HCT116 (cell line): ENCODE measurements around the gene CPA5. TPM values are rescaled to one million over a fixed set of nuclear protein-coding genes. Genes with fewer than 3 reads are reported as not detected.

ENCODE experiments used
- ATAC-seq: fragments of 200-7000 bp; cut with Tn5 transposase; 2 replicates; pipeline ENCODE4 v1.9.1; 2020; ENCODE audit warnings: mild to moderate bottlenecking, moderate library complexity
- BruUV-seq: library from RNA; stranded (reverse); fragments of 400-500 nt; replicated peaks from 2 replicates; lab custom pipeline; 2021; lab: Mats Ljungman, UMichigan
- CTCF ChIA-PET: fragments of 300-600 bp; sonication (Branson Sonifier 250); formaldehyde crosslinking; loops from one replicate; lab custom pipeline; 2021; ENCODE audit warnings: antibody characterized with exemption; lab: Charles Lee
- POLR2A ChIA-PET: fragments of 300-600, 350-600 bp; sonication (Branson Sonifier 250); formaldehyde crosslinking; loops from one replicate; lab custom pipeline; 2021; ENCODE audit warnings: antibody characterized with exemption; lab: Charles Lee
- RAD21 ChIA-PET, 2 experiments: fragments of 300-600 bp; sonication (Branson Sonifier 250); formaldehyde crosslinking; loops; one replicate each; lab custom pipeline; 2023; ENCODE audit warnings: low total read pairs in 2 of 2; ENCODE audit not compliant: uncharacterized antibody in 2 of 2, unreplicated experiment in 2 of 2, low non-redundant PET in 1 of 2; lab: Charles Lee
- DNase-seq: peaks from one replicate; pipeline ENCODE4 v3.0.0-alpha.2; 2010; ENCODE audit warnings: low read depth, low spot score
- H2AFZ ChIP-seq: fragments of 200-600 bp; shearing (Covaris generic), sonication (generic); 2 replicates; pipeline ENCODE4 v1.6.1; 2017; ENCODE audit warnings: low read depth, mixed run types, mixed read lengths, antibody characterized with exemption, low read length; ENCODE audit not compliant: poor library complexity, severe bottlenecking
- H3K27ac ChIP-seq: 2 replicates; pipeline ENCODE4 v1.5.1; 2012; ENCODE audit warnings: low read depth, low read length
- H3K27me3 ChIP-seq: fragments of 200-600 bp; sonication (generic); 2 replicates; pipeline ENCODE4 v1.6.1; 2016; ENCODE audit warnings: mixed run types, low read length, mixed read lengths; ENCODE audit not compliant: insufficient read depth
- H3K36me3 ChIP-seq, 2 experiments: fragments of 200-500 bp in 1 of 2; fragments of 200-600 bp in 1 of 2; sonication (Bioruptor generic) in 1 of 2; sonication (generic) in 1 of 2; 2 replicates each; pipeline versions ENCODE4 v1.5.1 to v1.6.1; 2014 to 2016; ENCODE audit warnings: low read length in 2 of 2, inconsistent platforms in 1 of 2, mixed read lengths in 1 of 2, mixed run types in 1 of 2; ENCODE audit not compliant: insufficient read depth in 2 of 2, control insufficient read depth in 1 of 2
- H3K4me1 ChIP-seq, 2 experiments: fragments of 200-600 bp in 1 of 2; sonication (generic) in 1 of 2; 2 replicates each; pipeline versions ENCODE4 v1.5.1 to v1.6.1; 2012 to 2017; ENCODE audit warnings: low read length in 2 of 2, inconsistent platforms in 1 of 2, mild to moderate bottlenecking in 1 of 2, mixed read lengths in 1 of 2, mixed run types in 1 of 2, moderate library complexity in 1 of 2; ENCODE audit not compliant: insufficient read depth in 2 of 2, control insufficient read depth in 1 of 2
- H3K4me2 ChIP-seq: fragments of 200-600 bp; sonication (generic); 2 replicates; pipeline ENCODE4 v1.6.1; 2017; ENCODE audit warnings: mixed run types, low read length, mixed read lengths
- H3K4me3 ChIP-seq, 2 experiments: fragments of 200-600 bp in 1 of 2; sonication (generic) in 1 of 2; replicated peaks in 1 of 2; 2 replicates each; pipeline ENCODE4 v1.5.1; 2011 to 2016; ENCODE audit warnings: low read length in 2 of 2, control low read depth in 1 of 2, low read depth in 1 of 2, mild to moderate bottlenecking in 1 of 2, mixed read lengths in 1 of 2, mixed run types in 1 of 2
- H3K79me2 ChIP-seq: fragments of 200-600 bp; sonication (generic); 2 replicates; pipeline ENCODE4 v1.6.1; 2017; ENCODE audit warnings: mild to moderate bottlenecking, mixed run types, low read length, moderate library complexity, mixed read lengths; ENCODE audit not compliant: insufficient read depth
- H3K9ac ChIP-seq: fragments of 200-600 bp; sonication (generic); 2 replicates; pipeline ENCODE4 v1.6.1; 2016; ENCODE audit warnings: low read length, mixed read lengths
- H3K9me2 ChIP-seq: fragments of 200-600 bp; sonication (generic), shearing (Covaris generic); 2 replicates; pipeline ENCODE4 v1.6.1; 2017; ENCODE audit warnings: mixed run types, mild to moderate bottlenecking, moderate library complexity; ENCODE audit not compliant: insufficient read depth
- H3K9me3 ChIP-seq, 2 experiments: fragments of 200-500 bp in 1 of 2; fragments of 200-600 bp in 1 of 2; sonication (Bioruptor generic) in 1 of 2; sonication (generic) in 1 of 2; 2 replicates each; pipeline ENCODE4 v1.6.1; 2014 to 2017; ENCODE audit warnings: low read length in 2 of 2, mixed read lengths in 2 of 2, inconsistent platforms in 1 of 2, low read depth in 1 of 2, mild to moderate bottlenecking in 1 of 2, mixed run types in 1 of 2, moderate library complexity in 1 of 2; ENCODE audit not compliant: control insufficient read depth in 1 of 2, insufficient read depth in 1 of 2
- H4K20me1 ChIP-seq: fragments of 200-600 bp; sonication (generic), shearing (Covaris generic); 2 replicates; pipeline ENCODE4 v1.6.1; 2017; ENCODE audit warnings: mixed run types, mild to moderate bottlenecking, moderate library complexity; ENCODE audit not compliant: insufficient read depth
- ATF3 ChIP-seq: IDR thresholded peaks from 2 replicates; pipeline ENCODE4 v1.6.1; 2012
- CBX3 ChIP-seq: IDR thresholded peaks from 2 replicates; pipeline ENCODE4 v1.6.1; 2012; ENCODE audit warnings: low read depth
- CEBPB ChIP-seq: IDR thresholded peaks from 2 replicates; pipeline ENCODE4 v1.6.1; 2012; ENCODE audit warnings: low read depth
- CTCF ChIP-seq, 3 experiments: fragments of 200-600 bp in 1 of 3; sonication (generic) in 1 of 3; IDR thresholded peaks in 2 of 3; conservative IDR thresholded peaks in 1 of 3; 2 replicates each; pipeline ENCODE4 v1.5.1; 2012 to 2017; ENCODE audit warnings: low read depth in 2 of 3, low read length in 2 of 3, antibody characterized with exemption in 1 of 3, borderline replicate concordance in 1 of 3, control low read depth in 1 of 3, mild to moderate bottlenecking in 1 of 3, mixed read lengths in 1 of 3, mixed run types in 1 of 3, moderate library complexity in 1 of 3; ENCODE audit not compliant: insufficient read depth in 1 of 3
- ELF1 ChIP-seq: IDR thresholded peaks from 2 replicates; pipeline ENCODE4 v1.6.1; 2012; ENCODE audit warnings: low read depth, borderline replicate concordance
- EZH2 ChIP-seq: fragments of 200-600 bp; sonication (generic); IDR thresholded peaks from 2 replicates; pipeline ENCODE4 v1.6.1; 2017; ENCODE audit warnings: antibody characterized with exemption, mixed run types
- EZH2phosphoT487 ChIP-seq: fragments of 200-600 bp; IDR thresholded peaks from 2 replicates; pipeline ENCODE4 v1.6.1; 2018; ENCODE audit warnings: antibody characterized with exemption, borderline replicate concordance
- FOSL1 ChIP-seq: IDR thresholded peaks from 2 replicates; pipeline ENCODE4 v1.6.1; 2012; ENCODE audit warnings: low read depth
- JUND ChIP-seq: IDR thresholded peaks from 2 replicates; pipeline ENCODE4 v1.6.1; 2012
- MAX ChIP-seq: IDR thresholded peaks from 2 replicates; pipeline ENCODE4 v1.6.1; 2012
- POLR2A ChIP-seq: IDR thresholded peaks from 2 replicates; pipeline ENCODE4 v1.7.0; 2011; ENCODE audit warnings: borderline replicate concordance; ENCODE audit not compliant: insufficient read depth, insufficient read length; ENCODE audit errors: extremely low read depth
- POLR2AphosphoS5 ChIP-seq: IDR thresholded peaks from 2 replicates; pipeline ENCODE4 v1.6.1; 2011; ENCODE audit warnings: mild to moderate bottlenecking, low read depth, low read length, moderate library complexity
- RAD21 ChIP-seq: IDR thresholded peaks from 2 replicates; pipeline ENCODE4 v1.6.1; 2012; ENCODE audit warnings: low read depth, mild to moderate bottlenecking
- REST ChIP-seq: IDR thresholded peaks from 2 replicates; pipeline ENCODE4 v1.6.1; 2012; ENCODE audit warnings: low read depth
- SIN3A ChIP-seq: IDR thresholded peaks from 2 replicates; pipeline ENCODE4 v1.6.1; 2012; ENCODE audit warnings: low read depth
- SRF ChIP-seq: IDR thresholded peaks from 2 replicates; pipeline ENCODE4 v1.6.1; 2012; ENCODE audit warnings: low read depth
- YY1 ChIP-seq: IDR thresholded peaks from 2 replicates; pipeline ENCODE4 v1.6.1; 2011; ENCODE audit warnings: low read length, low read depth, moderate library complexity, mild to moderate bottlenecking; ENCODE audit not compliant: insufficient replicate concordance; ENCODE audit errors: extremely low read depth
- ZBTB33 ChIP-seq: IDR thresholded peaks from 2 replicates; pipeline ENCODE4 v1.6.1; 2011; ENCODE audit warnings: mild to moderate bottlenecking, low read length, moderate library complexity; ENCODE audit not compliant: insufficient replicate concordance; ENCODE audit errors: extremely low read depth
- ZFX ChIP-seq: fragments of 450-650 bp; IDR thresholded peaks from 2 replicates; pipeline ENCODE4 v1.6.1; 2017
- ZNF274 ChIP-seq: fragments of 200-500 bp; sonication (Bioruptor generic); IDR thresholded peaks from 2 replicates; pipeline ENCODE4 v1.6.1; 2014; ENCODE audit warnings: mild to moderate bottlenecking, low read depth, low read length, inconsistent platforms
- intact Hi-C: fragments of 100-400 bp; cut with micrococcal nuclease; formaldehyde crosslinking; loops from 2 replicates; pipeline ENCODE4 v1.10.0; 2022
- total RNA-seq: library from RNA; stranded (reverse); gene quantifications from one replicate; pipeline ENCODE4 v1.2.1, GENCODE V29; 2021; ENCODE audit not compliant: unreplicated experiment

Gene CPA5
- total RNA-seq, 1 experiment from 2014 or later: not detected

- Histone ChIP-seq H3K27ac (no peak overlapping the region), H3K4me2 (no peak overlapping the region), H3K36me3 (peaks cover 0 to 33% of the 10 kb centered on the region in 2 experiments; a peak in 1 of 4 replicates), H3K9me2 (no peaks in the 10 kb centered on the region), H2AFZ (no peak overlapping the region), H3K27me3 (no peaks in the 10 kb centered on the region), H4K20me1 (no peaks in the 10 kb centered on the region)
- ChIA-PET CTCF (no interaction called here), POLR2A (no interaction called here)
- intact Hi-C loops: no loop called here
- BruUV-seq: no TSS peak
- ATAC-seq: no peak
- TF ChIP-seq REST (no peak), CTCF (IDR thresholded peaks at IDR 0.05 in 2 of 3, conservative IDR thresholded peaks at IDR 0.05 in 1 of 3; ENCODE audit: borderline replicate concordance in 1 of 3, insufficient read depth in 1 of 3, low read depth in 2 of 3, low read length in 2 of 3) (no peak), ZFX (no peak), CBX3 (no peak), ZBTB33 (no peak), ATF3 (no peak), SRF (no peak), YY1 (no peak), ELF1 (no peak), EZH2 (no peak), SIN3A (no peak), POLR2AphosphoS5 (no peak), CEBPB (no peak), RAD21 (no peak), ZNF274 (no peak), POLR2A (no peak), JUND (no peak), FOSL1 (no peak), MAX (no peak), EZH2phosphoT487 (no peak)
- TF ChIP-seq, all 23 proteins: peak for 0
- no peaks in the 10 kb centered on the region for H3K79me2 ChIP-seq
- no peak overlapping the region for H3K9ac ChIP-seq
- RAD21 ChIA-PET: no interaction called here
- DNase-seq: no peak
- no peaks in the 10 kb centered on the region; a peak in 1 of 4 replicates for H3K9me3 ChIP-seq
- no peak overlapping the region for H3K4me3 ChIP-seq
- peaks cover 0 to 17% of the 10 kb centered on the region in 2 experiments; a peak in 2 of 4 replicates for H3K4me1 ChIP-seq
These were observed 45.9 kb upstream of the CPA5 start for GRCh38 chr7:130298544-130299326.
